Peyer's patch (tissue), 4 donors: Measurements from ENCODE around the gene PTPRM.

Experiments
- POLR2A ChIP-seq, 2 donors: fragments of 450-650 bp; IDR thresholded peaks; one replicate each; pipeline ENCODE4 v1.5.1; 2017; ENCODE audit warnings: antibody characterized with exemption in 2 of 2, mild to moderate bottlenecking in 2 of 2, moderate library complexity in 2 of 2
- TF ChIP-seq, protein P1 (sequence below), 6 experiments: fragments of 450-650 bp in 4 of 6; fragments of 200-600 bp in 2 of 6; sonication (generic) in 1 of 6; IDR thresholded peaks; one replicate each; pipeline ENCODE4 v1.5.1; 2017 to 2019; ENCODE audit warnings: antibody characterized with exemption in 6 of 6, mild to moderate bottlenecking in 3 of 6, moderate library complexity in 1 of 6

DNA sequence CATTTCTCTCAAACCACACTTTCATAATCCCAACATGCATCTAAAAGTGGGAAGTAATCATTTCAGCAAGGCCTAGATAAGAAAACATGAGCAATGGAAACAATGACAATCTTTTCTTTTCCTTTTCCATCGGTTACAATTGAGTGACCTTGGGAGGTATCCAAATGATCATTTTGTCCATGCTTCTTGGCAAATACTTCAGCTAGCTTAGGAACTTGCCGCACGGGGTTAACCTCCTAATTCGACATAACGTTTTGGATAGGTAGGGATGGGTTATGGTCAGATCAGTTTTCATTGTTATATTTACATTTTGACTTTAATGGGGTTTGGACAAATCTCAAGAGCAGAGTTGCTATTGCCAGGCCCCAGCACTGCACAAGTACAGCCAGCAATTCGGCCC, 4.6 kb upstream of the PTPRM start:
- TF ChIP-seq POLR2A (IDR thresholded peaks at IDR 0.05) = no peak
- TF ChIP-seq, protein P1, sequence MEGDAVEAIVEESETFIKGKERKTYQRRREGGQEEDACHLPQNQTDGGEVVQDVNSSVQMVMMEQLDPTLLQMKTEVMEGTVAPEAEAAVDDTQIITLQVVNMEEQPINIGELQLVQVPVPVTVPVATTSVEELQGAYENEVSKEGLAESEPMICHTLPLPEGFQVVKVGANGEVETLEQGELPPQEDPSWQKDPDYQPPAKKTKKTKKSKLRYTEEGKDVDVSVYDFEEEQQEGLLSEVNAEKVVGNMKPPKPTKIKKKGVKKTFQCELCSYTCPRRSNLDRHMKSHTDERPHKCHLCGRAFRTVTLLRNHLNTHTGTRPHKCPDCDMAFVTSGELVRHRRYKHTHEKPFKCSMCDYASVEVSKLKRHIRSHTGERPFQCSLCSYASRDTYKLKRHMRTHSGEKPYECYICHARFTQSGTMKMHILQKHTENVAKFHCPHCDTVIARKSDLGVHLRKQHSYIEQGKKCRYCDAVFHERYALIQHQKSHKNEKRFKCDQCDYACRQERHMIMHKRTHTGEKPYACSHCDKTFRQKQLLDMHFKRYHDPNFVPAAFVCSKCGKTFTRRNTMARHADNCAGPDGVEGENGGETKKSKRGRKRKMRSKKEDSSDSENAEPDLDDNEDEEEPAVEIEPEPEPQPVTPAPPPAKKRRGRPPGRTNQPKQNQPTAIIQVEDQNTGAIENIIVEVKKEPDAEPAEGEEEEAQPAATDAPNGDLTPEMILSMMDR (IDR thresholded peaks at IDR 0.05) = no peak
